Large intestine (tissue), 3 donors: ENCODE results near the gene COX4I1. TPM values are rescaled to one million over a fixed set of nuclear protein-coding genes. Genes with fewer than 3 reads are reported as not detected.

Experiments
- DNase-seq, 2 donors: peaks; one replicate each; pipeline versions ENCODE4 v3.0.0 to v3.0.0-alpha.2; 2013
- H3K27ac ChIP-seq: one replicate; pipeline ENCODE4 v1.5.1; 2013; ENCODE audit warnings: low read length
- H3K27me3 ChIP-seq: 2 replicates; pipeline ENCODE4 v1.6.1; 2013; ENCODE audit warnings: low read length; ENCODE audit not compliant: control insufficient read depth, insufficient read depth
- H3K36me3 ChIP-seq: 2 replicates; pipeline ENCODE4 v1.6.1; 2013; ENCODE audit warnings: low read length; ENCODE audit not compliant: control insufficient read depth, insufficient read depth
- H3K4me1 ChIP-seq: one replicate; pipeline ENCODE4 v1.6.1; 2013; ENCODE audit warnings: low read length; ENCODE audit not compliant: control insufficient read depth, insufficient read depth
- H3K4me3 ChIP-seq: one replicate; pipeline ENCODE4 v1.5.1; 2013; ENCODE audit warnings: low read length
- H3K9me3 ChIP-seq: one replicate; pipeline ENCODE4 v1.6.1; 2013; ENCODE audit warnings: mild to moderate bottlenecking, low read depth, low read length, moderate library complexity; ENCODE audit not compliant: control insufficient read depth
- WGBS: methylation state at CpG from one replicate; pipeline ENCODE4 v1.1.5; 2013; ENCODE audit warnings: low lambda C conversion rate; ENCODE audit not compliant: insufficient coverage; 5-methylcytosine and 5-hydroxymethylcytosine counted together
- polyA plus RNA-seq: library from polyadenylated mRNA; unstranded; fragments of 120-200 nt; gene quantifications from one replicate; pipeline ENCODE4 v1.2.1, GENCODE V29; 2013

COX4I1 gene
- polyA plus RNA-seq, 1 donor: 492 TPM

DNA sequence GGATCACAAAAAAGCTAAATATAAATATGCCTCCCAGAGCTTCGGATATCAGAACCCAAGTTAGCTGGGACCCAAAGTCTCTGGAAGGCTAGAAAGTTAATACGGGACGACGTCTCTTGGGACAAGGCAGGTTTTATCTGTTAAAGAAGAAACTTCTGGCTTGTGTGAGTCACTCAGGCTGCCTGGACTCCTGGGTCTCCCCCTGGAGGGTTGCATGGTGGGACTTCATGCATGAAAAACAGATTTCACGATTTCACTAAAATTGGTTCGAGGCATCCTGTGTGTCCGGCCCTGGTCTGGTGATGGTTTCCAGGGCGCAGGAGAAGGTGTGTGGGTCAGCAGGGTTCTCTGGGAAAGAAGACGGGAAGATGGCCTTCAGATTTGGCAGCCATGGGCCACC, 47.0 kb downstream of the COX4I1 start:
- DNase-seq: no peak
- WGBS: no CpG with 5 or more reads among the region's 9 CpGs
- Histone ChIP-seq H3K27ac (no peak overlapping the region), H3K9me3 (peaks cover 9% of the 10 kb centered on the region), H3K4me1 (peaks cover 15% of the 10 kb centered on the region), H3K27me3 (no peaks in the 10 kb centered on the region), H3K36me3 (no peaks in the 10 kb centered on the region), H3K4me3 (no peak overlapping the region)

DNA sequence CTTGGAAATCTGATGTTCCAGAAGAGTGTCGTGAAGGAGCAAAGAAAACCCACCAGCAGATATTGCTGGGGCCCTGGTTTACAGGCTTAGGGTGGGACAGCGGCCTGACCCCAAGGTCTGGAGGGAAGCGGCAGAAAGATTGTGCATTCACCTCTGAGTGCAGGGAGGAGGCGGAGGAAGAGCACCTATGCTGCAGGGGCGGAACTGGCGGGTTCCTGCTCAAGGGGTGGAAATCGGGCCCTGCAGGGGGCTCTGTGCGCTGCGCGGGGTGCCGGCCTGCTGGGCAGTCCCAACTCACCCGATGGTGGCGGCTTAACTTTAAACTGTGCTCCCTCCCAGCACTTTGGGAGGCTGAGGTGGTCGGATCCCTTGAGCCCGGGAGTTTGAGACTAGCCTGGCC, 47.5 kb downstream of the COX4I1 start:
- no peaks in the 10 kb centered on the region for H3K36me3 ChIP-seq
- no CpG with 5 or more reads among the region's 15 CpGs for WGBS
- H3K27ac ChIP-seq: no peak overlapping the region
- DNase-seq: no peak
- H3K27me3 ChIP-seq: no peaks in the 10 kb centered on the region
- peaks cover 15% of the 10 kb centered on the region for H3K4me1 ChIP-seq
- H3K4me3 ChIP-seq: no peak overlapping the region
- peaks cover 9% of the 10 kb centered on the region for H3K9me3 ChIP-seq

DNA sequence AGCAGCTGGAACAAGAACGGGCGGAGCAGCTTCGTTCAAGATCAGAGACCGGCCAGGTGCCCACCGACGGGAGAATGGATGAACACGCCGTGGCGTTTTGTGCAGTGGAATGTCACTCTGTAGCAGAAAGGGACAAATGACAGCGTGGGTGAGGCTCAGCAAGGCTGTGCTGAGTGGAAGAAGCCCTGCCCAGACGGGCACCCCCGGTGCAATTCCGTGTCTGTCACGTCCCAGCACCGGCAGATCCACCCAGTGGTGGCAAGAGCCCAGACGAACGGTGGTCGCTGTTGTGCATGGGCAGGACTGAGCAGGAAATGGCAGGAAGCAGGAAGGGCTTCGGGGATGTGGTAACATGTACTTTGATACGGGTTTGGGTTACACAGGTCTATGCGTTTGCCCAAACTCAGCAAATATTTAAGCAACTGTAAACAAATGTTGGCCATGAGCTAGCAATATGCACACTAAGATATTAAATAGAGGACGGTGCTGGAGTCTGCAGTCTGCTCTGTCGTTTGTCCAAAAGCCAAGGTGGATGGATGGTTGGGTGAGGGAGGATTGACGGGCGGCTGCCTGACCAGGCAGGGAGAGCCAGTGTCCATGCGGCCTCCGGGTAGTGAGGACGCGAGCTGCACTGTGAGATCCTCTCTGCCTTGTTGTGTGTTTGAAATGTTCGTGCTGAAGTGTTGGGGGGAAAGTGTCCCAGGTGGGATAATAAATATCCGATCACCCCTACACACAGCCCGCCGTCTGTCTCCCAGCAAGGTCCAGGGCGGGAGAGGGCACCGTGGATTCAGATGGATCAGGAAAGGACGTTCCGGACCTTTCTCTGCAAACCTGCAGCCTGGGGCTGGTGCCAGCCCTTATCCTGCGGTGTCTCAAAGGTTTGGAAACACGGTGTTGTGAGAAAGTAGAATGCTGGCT, 48.4 kb downstream of the COX4I1 start:
- H3K9me3 ChIP-seq: peaks cover 5% of the 10 kb centered on the region
- H3K27ac ChIP-seq: no peak overlapping the region
- H3K4me1 ChIP-seq: peaks cover 15% of the 10 kb centered on the region
- 0% methylated on average over 2 of the region's 39 CpGs for WGBS
- no peaks in the 10 kb centered on the region for H3K27me3 ChIP-seq
- no peaks in the 10 kb centered on the region for H3K36me3 ChIP-seq
- no peak overlapping the region for H3K4me3 ChIP-seq
- peak; percentile 67 to 83 for DNase-seq

DNA sequence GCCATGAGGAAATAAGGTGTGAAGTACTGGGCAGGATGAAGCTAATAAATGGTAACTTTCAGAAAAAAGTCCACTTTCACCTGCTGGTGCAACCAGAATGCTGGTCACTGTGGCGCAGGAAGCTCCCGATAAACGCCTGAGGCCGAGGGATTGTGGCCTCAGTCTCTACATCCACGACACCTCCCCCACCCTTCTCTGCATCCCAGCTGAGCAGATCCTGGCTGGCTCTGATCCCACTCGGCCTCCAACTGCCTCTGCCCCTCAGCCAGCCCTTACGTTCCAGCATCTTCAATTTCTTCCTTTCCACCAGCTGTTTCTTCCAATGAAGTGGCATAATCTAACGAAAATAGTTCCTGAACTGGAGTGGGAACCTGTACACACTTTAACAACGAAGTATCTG, 49.5 kb downstream of the COX4I1 start:
- no peaks in the 10 kb centered on the region for H3K36me3 ChIP-seq
- peaks cover 15% of the 10 kb centered on the region for H3K4me1 ChIP-seq
- 80% methylated on average over 1 of the region's 9 CpGs for WGBS
- H3K27me3 ChIP-seq: no peaks in the 10 kb centered on the region
- no peak for DNase-seq
- H3K4me3 ChIP-seq: no peak overlapping the region
- no peak overlapping the region for H3K27ac ChIP-seq
- peaks cover 5% of the 10 kb centered on the region for H3K9me3 ChIP-seq

DNA sequence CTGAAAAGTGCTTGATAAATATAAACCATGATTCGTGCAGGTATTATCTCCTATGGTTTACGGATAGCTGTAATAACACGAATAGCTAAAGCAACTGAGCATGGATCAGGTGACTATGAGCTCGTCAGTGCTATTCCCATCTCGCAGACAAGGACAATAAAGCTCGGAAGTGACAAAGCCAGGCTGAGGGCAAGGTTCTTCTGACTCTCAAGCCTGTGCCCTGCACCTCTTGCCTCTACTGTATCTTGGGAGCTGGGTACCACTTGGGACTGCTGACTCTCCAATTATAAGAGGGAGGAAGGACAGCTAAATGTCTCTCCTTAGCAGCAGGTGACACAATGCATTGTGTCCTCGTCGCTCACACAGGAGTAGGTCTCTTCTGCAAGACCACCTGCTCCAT, 49.9 kb downstream of the COX4I1 start:
- WGBS: no CpG with 5 or more reads among the region's 8 CpGs
- peaks cover 5% of the 10 kb centered on the region for H3K9me3 ChIP-seq
- DNase-seq: peak in 1 of 2 donors; percentile 60
- H3K36me3 ChIP-seq: no peaks in the 10 kb centered on the region
- H3K27ac ChIP-seq: no peak overlapping the region
- no peaks in the 10 kb centered on the region for H3K27me3 ChIP-seq
- no peak overlapping the region for H3K4me3 ChIP-seq
- peaks cover 15% of the 10 kb centered on the region for H3K4me1 ChIP-seq

DNA sequence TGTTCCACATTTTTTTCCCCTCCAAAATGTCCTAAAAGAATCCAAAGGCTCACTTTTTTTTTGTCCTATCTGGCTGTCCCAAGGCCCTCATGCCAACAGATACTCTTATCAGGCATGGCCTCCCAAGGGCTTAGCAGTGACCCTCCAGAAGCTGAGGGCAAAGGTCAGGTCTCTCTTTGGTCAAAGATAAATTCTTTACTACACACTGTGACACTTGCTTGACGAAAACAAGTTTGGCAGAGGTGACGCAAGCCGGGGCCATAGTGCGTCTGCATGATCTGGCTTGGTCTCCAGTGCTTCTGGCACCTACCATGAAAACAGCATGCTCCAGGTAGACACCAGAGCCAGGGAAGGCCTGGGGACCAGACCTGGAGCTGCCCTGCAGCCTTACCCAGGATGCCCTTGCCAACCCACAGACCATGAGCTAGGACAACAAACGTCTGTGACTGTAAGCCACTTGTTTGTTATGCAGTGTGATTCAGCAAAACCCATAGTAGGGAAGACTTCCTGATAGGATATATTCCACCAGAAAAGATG, 50.9 kb downstream of the COX4I1 start:
- no CpG with 5 or more reads among the region's 5 CpGs for WGBS
- Histone ChIP-seq H3K27me3 (no peaks in the 10 kb centered on the region), H3K4me3 (no peak overlapping the region), H3K27ac (no peak overlapping the region), H3K4me1 (peaks cover 15% of the 10 kb centered on the region), H3K9me3 (peaks cover 5% of the 10 kb centered on the region), H3K36me3 (no peaks in the 10 kb centered on the region)
- peak; percentile 35 to 67 for DNase-seq

DNA sequence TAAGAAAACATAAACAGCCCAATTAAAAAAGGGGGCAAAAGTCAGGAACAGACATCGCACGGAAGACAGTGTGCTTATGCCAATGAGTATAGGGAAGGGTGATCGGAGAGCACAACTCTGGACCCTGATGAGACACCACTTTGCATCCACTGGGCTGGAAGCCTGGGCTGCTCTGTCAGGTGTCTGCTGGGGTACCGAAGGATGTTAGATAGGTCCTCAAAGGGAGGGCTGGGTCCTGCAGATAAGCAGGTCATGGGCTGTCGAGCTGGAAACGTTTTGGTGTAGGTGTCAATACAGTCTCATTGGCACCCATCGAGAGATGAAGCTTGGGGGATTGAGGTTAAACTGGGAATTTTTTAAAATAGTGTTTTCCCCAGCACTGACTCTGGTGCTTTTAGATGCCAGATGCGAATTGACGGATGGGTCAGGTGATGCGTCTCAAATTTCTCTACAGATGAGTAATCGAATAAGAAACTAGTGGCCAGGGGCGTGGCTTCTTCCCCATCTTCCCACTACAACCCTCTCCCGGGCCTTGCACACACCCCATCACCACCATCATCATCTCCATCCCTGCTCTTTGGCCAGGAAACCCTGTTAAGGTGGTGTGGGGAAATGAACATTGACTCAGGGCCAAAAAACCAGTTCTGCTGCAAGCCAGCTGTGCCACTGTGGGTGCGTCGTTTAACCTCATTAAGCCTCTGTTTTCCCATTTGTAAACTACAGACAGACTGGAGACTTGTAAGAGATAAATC, 51.7 kb downstream of the COX4I1 start:
- H3K4me1 ChIP-seq: peaks cover 15% of the 10 kb centered on the region
- no peak for DNase-seq
- peaks cover 5% of the 10 kb centered on the region for H3K9me3 ChIP-seq
- no peak overlapping the region for H3K27ac ChIP-seq
- no peak overlapping the region for H3K4me3 ChIP-seq
- whole genome bisulfite sequencing: 67% methylated on average over 3 of the region's 15 CpGs
- H3K36me3 ChIP-seq: no peaks in the 10 kb centered on the region
- no peaks in the 10 kb centered on the region for H3K27me3 ChIP-seq

DNA sequence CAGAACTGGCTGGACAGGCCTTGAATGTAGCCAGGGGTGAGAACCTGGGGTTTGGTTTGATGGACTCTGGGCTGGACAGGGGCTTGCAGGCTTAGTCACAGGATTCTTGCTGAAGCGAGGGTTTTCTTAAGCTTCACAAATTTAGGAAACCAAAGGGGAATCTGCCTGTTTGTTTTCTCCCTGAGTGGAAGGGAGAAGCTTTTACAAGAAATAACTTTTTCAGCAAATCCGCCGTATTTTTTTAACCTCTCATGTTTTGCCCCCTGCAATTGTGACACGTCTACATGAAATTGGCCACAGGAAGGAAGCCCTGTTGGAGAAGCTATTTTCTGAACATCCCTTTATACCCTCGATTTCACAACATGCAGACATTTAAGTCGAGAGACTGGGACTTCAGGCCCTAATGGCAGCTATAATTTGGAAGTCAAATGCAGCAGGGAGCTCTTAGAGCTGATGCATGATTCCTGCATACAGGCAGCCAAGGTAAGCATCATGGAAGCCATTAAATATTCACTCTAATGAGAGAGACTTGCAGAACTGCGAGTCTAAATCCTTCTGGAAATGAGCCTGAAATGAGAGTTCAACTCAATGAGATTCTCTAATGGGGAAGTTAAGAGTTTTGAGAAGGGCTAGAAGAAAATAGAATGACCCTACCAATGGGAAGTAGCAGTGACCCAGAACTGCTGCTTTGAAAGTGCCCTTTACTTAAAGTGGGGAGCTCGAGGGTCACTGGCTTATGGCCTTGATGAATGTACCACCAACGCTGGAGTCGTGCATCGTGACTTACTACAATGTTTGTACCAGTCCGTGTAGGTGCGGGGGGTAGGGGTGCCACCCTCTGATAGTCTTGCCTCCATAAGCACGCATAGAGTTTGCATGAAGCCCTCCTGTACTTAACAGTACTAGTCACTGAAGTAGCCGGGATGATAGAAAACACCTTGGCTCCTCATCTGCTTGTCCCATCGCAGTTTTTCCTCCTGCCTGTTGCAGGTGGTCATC, 54.4 kb downstream of the COX4I1 start:
- no peaks in the 10 kb centered on the region for H3K27me3 ChIP-seq
- no peak overlapping the region for H3K27ac ChIP-seq
- peaks cover 5% of the 10 kb centered on the region for H3K4me1 ChIP-seq
- no peaks in the 10 kb centered on the region for H3K36me3 ChIP-seq
- no CpG with 5 or more reads among the region's 16 CpGs for WGBS
- H3K9me3 ChIP-seq: no peaks in the 10 kb centered on the region
- no peak for DNase-seq
- H3K4me3 ChIP-seq: no peak overlapping the region

DNA sequence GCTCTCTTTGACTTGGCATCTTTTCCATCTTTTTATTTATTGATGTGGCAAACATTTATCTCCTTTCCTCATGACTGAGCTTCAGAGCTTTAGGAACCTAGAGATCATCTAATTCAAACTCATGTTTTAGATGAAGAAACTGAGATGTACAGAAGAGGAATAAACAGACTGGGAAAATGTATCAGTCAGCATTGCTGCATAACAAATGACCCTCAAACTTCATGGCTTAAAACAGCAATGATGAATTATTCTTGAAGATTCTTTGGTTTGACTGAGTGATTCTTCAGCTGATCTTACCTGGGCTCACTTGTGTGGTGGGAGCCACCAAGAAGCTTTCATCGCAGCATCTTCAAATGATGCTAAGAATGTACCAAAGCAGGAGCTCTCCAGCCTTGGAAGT, 55.4 kb downstream of the COX4I1 start:
- H3K9me3 ChIP-seq: no peaks in the 10 kb centered on the region
- no peak for DNase-seq
- no peaks in the 10 kb centered on the region for H3K27me3 ChIP-seq
- H3K4me1 ChIP-seq: peaks cover 5% of the 10 kb centered on the region
- H3K36me3 ChIP-seq: no peaks in the 10 kb centered on the region
- no peak overlapping the region for H3K27ac ChIP-seq
- WGBS: no CpG with 5 or more reads among the region's 1 CpG
- no peak overlapping the region for H3K4me3 ChIP-seq
